Immature natural killer cell (primary cell): ENCODE measurements around the gene ZFP90. TPM values are rescaled to one million over a fixed set of nuclear protein-coding genes. Genes with fewer than 3 reads are reported as not detected.
"Not testable (repeated sequence)": the region's sequence is repeated elsewhere in the genome, so short reads cannot be mapped to it uniquely, and the experiment has no call there.

Source experiments
- DNase-seq, 3 donors: peaks; one replicate each; pipeline ENCODE4 v3.0.0; 2022; ENCODE audit warnings: mixed read lengths in 1 of 3
- H3K27ac Mint-ChIP-seq, 6 donors: one replicate each; pipeline ENCODE4 v1.8.0; 2020; ENCODE audit warnings: mixed read lengths in 6 of 6, mild to moderate bottlenecking in 5 of 6, inconsistent platforms in 4 of 6, moderate library complexity in 3 of 6
- H3K27me3 Mint-ChIP-seq, 3 donors: one replicate each; pipeline ENCODE4 v1.8.0; 2020 to 2021; ENCODE audit warnings: low read depth in 3 of 3, mild to moderate bottlenecking in 3 of 3, mixed read lengths in 3 of 3, moderate library complexity in 3 of 3, inconsistent platforms in 1 of 3
- H3K36me3 Mint-ChIP-seq, 3 donors: one replicate each; pipeline ENCODE4 v1.8.0; 2020; ENCODE audit warnings: mixed read lengths in 3 of 3, inconsistent platforms in 2 of 3, mild to moderate bottlenecking in 2 of 3
- H3K4me1 Mint-ChIP-seq, 2 donors: one replicate each; pipeline ENCODE4 v1.8.0; 2020; ENCODE audit warnings: inconsistent platforms in 2 of 2, mild to moderate bottlenecking in 2 of 2, mixed read lengths in 2 of 2, moderate library complexity in 1 of 2
- H3K4me3 Mint-ChIP-seq, 5 donors: one replicate each; pipeline ENCODE4 v1.8.0; 2020; ENCODE audit warnings: mild to moderate bottlenecking in 5 of 5, mixed read lengths in 5 of 5, inconsistent platforms in 3 of 5, moderate library complexity in 3 of 5
- H3K9me3 Mint-ChIP-seq, 6 donors: one replicate each; pipeline ENCODE4 v1.8.0; 2020; ENCODE audit warnings: mild to moderate bottlenecking in 6 of 6, mixed read lengths in 6 of 6, inconsistent platforms in 4 of 6, moderate library complexity in 3 of 6
- polyA plus RNA-seq, 3 donors: library from polyadenylated mRNA; unstranded; fragments of 300-500 nt; fragmentation: Illumina TruSeq; gene quantifications; one replicate each; pipeline ENCODE4 v1.2.3, GENCODE V29; 2021

The ZFP90 gene
- polyA plus RNA-seq, 3 donors from 2014 or later = 13.1 to 14.9 (median 14.0) TPM

- no peak for DNase-seq
- Mint-ChIP-seq H3K4me3 (no peak overlapping the region), H3K36me3 (no peaks in the 10 kb centered on the region), H3K27me3 (peaks cover 7 to 8% (median 8%) of the 10 kb centered on the region in 3 donors), H3K4me1 (peaks cover 16 to 24% of the 10 kb centered on the region in 2 donors), H3K27ac (no peak overlapping the region), H3K9me3 (no peaks in the 10 kb centered on the region)
These were observed 12.3 kb upstream of the ZFP90 start for GRCh38 chr16:68526782-68527145.

- DNase-seq = no peak
- H3K27ac Mint-ChIP-seq = peak overlapping the region in 1 of 6 donors; percentile 54
- H3K9me3 Mint-ChIP-seq = no peaks in the 10 kb centered on the region
- peaks cover 16 to 24% of the 10 kb centered on the region in 2 donors for H3K4me1 Mint-ChIP-seq
- no peak overlapping the region for H3K4me3 Mint-ChIP-seq
- H3K36me3 Mint-ChIP-seq = no peaks in the 10 kb centered on the region
- peaks cover 7 to 10% (median 8%) of the 10 kb centered on the region in 3 donors for H3K27me3 Mint-ChIP-seq
These were observed 10.9 kb upstream of the ZFP90 start for GRCh38 chr16:68528233-68528632.

- DNase-seq = peak; percentile 82 to 85 (median 82)
- Mint-ChIP-seq H3K27ac (peak overlapping the region in 4 of 6 donors; percentile 53 to 68 (median 55)), H3K27me3 (peaks cover 7 to 10% (median 8%) of the 10 kb centered on the region in 3 donors)
These were observed 10.3 kb upstream of the ZFP90 start for GRCh38 chr16:68528686-68529379.

GRCh38 chr16:68529608-68529930, 9.5 kb upstream of the ZFP90 start:
- peaks cover 0 to 3% (median 0%) of the 10 kb centered on the region in 6 donors for H3K9me3 Mint-ChIP-seq
- peak overlapping the region in 4 of 6 donors; percentile 34 to 79 (median 60) for H3K27ac Mint-ChIP-seq
- peaks cover 16 to 24% of the 10 kb centered on the region in 2 donors for H3K4me1 Mint-ChIP-seq
- peaks cover 0 to 4% (median 0%) of the 10 kb centered on the region in 3 donors for H3K36me3 Mint-ChIP-seq
- no peak for DNase-seq
- peaks cover 8 to 10% (median 8%) of the 10 kb centered on the region in 3 donors for H3K27me3 Mint-ChIP-seq
- H3K4me3 Mint-ChIP-seq = peak overlapping the region; percentile 79 to 92 (median 87)

More at GRCh38 chr16:68528686-68529379, 10.3 kb upstream of the ZFP90 start:
- Mint-ChIP-seq H3K36me3 (peaks cover 0 to 1% (median 0%) of the 10 kb centered on the region in 3 donors), H3K9me3 (peaks cover 0 to under 1% (median 0%) of the 10 kb centered on the region in 6 donors), H3K4me3 (peak overlapping the region; percentile 79 to 90 (median 81)), H3K4me1 (peaks cover 16 to 24% of the 10 kb centered on the region in 2 donors)

- peak overlapping the region; percentile 79 to 92 (median 87) for H3K4me3 Mint-ChIP-seq
- DNase-seq = peak; percentile 64 to 76 (median 68)
- peaks cover 8 to 10% (median 8%) of the 10 kb centered on the region in 3 donors for H3K27me3 Mint-ChIP-seq
- H3K27ac Mint-ChIP-seq = peak overlapping the region in 5 of 6 donors; percentile 34 to 84 (median 68)
- peaks cover 0 to 4% (median 0%) of the 10 kb centered on the region in 3 donors for H3K36me3 Mint-ChIP-seq
- H3K9me3 Mint-ChIP-seq = peaks cover 0 to 3% (median 0%) of the 10 kb centered on the region in 6 donors
- H3K4me1 Mint-ChIP-seq = peaks cover 16 to 24% of the 10 kb centered on the region in 2 donors
These were observed 9.0 kb upstream of the ZFP90 start for GRCh38 chr16:68529931-68530701.

GRCh38 chr16:68533937-68534336, 5.2 kb upstream of the ZFP90 start:
- H3K36me3 Mint-ChIP-seq = peaks cover 0 to 7% (median 4%) of the 10 kb centered on the region in 3 donors
- DNase-seq = no peak
- H3K4me1 Mint-ChIP-seq = peaks cover 20 to 26% of the 10 kb centered on the region in 2 donors
- peaks cover 0 to 3% (median 0%) of the 10 kb centered on the region in 6 donors for H3K9me3 Mint-ChIP-seq
- no peak overlapping the region for H3K27ac Mint-ChIP-seq
- peaks cover 7 to 9% (median 8%) of the 10 kb centered on the region in 3 donors for H3K27me3 Mint-ChIP-seq
- no peak overlapping the region for H3K4me3 Mint-ChIP-seq

- DNase-seq = no peak
- H3K4me3 Mint-ChIP-seq = no peak overlapping the region
- peaks cover 3 to 13% (median 7%) of the 10 kb centered on the region in 3 donors for H3K27me3 Mint-ChIP-seq
- no peak overlapping the region for H3K27ac Mint-ChIP-seq
- peaks cover 21% of the 10 kb centered on the region in 2 donors for H3K4me1 Mint-ChIP-seq
- H3K36me3 Mint-ChIP-seq = peaks cover 0 to 11% (median 4%) of the 10 kb centered on the region in 3 donors
- H3K9me3 Mint-ChIP-seq = peaks cover 0 to 3% (median 0%) of the 10 kb centered on the region in 6 donors
These were observed 3.8 kb upstream of the ZFP90 start for GRCh38 chr16:68535331-68535730.

GRCh38 chr16:68539711-68540239, 684 bp downstream of the ZFP90 start:
- DNase-seq = peak in 1 of 3 donors; percentile 59
- peaks cover 2 to 8% (median 3%) of the 10 kb centered on the region in 3 donors for H3K27me3 Mint-ChIP-seq
- peak overlapping the region; percentile 90 to 100 (median 94) for H3K4me3 Mint-ChIP-seq
- H3K9me3 Mint-ChIP-seq = peaks cover 0 to 3% (median 0%) of the 10 kb centered on the region in 6 donors
- peak overlapping the region; percentile 45 to 99 (median 94) for H3K27ac Mint-ChIP-seq
- peaks cover 0 to 27% (median 16%) of the 10 kb centered on the region in 3 donors for H3K36me3 Mint-ChIP-seq
- peaks cover 18 to 32% of the 10 kb centered on the region in 2 donors for H3K4me1 Mint-ChIP-seq

GRCh38 chr16:68548947-68549346, 9.9 kb downstream of the ZFP90 start:
- Mint-ChIP-seq H3K27ac (peak overlapping the region; percentile 69 to 88 (median 84)), H3K27me3 (peaks cover 0 to 5% (median 2%) of the 10 kb centered on the region in 3 donors), H3K4me1 (peaks cover 19 to 30% of the 10 kb centered on the region in 2 donors), H3K9me3 (peaks cover 8 to 22% (median 12%) of the 10 kb centered on the region in 6 donors), H3K36me3 (peaks cover 27 to 53% (median 52%) of the 10 kb centered on the region in 3 donors), H3K4me3 (peak overlapping the region in 4 of 5 donors; percentile 34 to 73 (median 55))
- peak; percentile 40 to 56 (median 44) for DNase-seq

- Mint-ChIP-seq H3K4me3 (no peak overlapping the region), H3K4me1 (peaks cover 19 to 22% of the 10 kb centered on the region in 2 donors), H3K36me3 (peaks cover 66 to 86% (median 78%) of the 10 kb centered on the region in 3 donors), H3K27me3 (peaks cover 0 to 5% (median 4%) of the 10 kb centered on the region in 3 donors), H3K9me3 (peaks cover 21 to 60% (median 52%) of the 10 kb centered on the region in 6 donors), H3K27ac (no peak overlapping the region)
- DNase-seq = no peak
These were observed 14.1 kb downstream of the ZFP90 start for GRCh38 chr16:68553186-68553585.

GRCh38 chr16:68560341-68560740, 21.2 kb downstream of the ZFP90 start:
- H3K9me3 Mint-ChIP-seq = peaks cover 61 to 98% (median 96%) of the 10 kb centered on the region in 6 donors
- peaks cover 85 to 93% (median 90%) of the 10 kb centered on the region in 3 donors for H3K36me3 Mint-ChIP-seq

GRCh38 chr16:68563631-68564381, 24.7 kb downstream of the ZFP90 start:
- Mint-ChIP-seq H3K27ac (peak overlapping the region in 1 of 6 donors; percentile 15), H3K4me1 (no peaks in the 10 kb centered on the region), H3K9me3 (peaks cover 69 to 99% (median 95%) of the 10 kb centered on the region in 6 donors), H3K36me3 (peaks cover 64 to 80% (median 74%) of the 10 kb centered on the region in 3 donors), H3K27me3 (peaks cover 0 to 9% (median 0%) of the 10 kb centered on the region in 3 donors), H3K4me3 (no peak overlapping the region)
- DNase-seq = no peak

More at GRCh38 chr16:68560341-68560740, 21.2 kb downstream of the ZFP90 start:
- not testable (repeated sequence) for H3K4me3 Mint-ChIP-seq, H3K4me1 Mint-ChIP-seq, H3K27ac Mint-ChIP-seq, H3K27me3 Mint-ChIP-seq, DNase-seq
